CD4-positive, CD25-positive, alpha-beta regulatory T cell (primary cell): ENCODE data around the gene EXOC1. TPM values are rescaled to one million over a fixed set of nuclear protein-coding genes. Genes with fewer than 3 reads are reported as not detected.
"Not testable (repeated sequence)": the region's sequence is repeated elsewhere in the genome, so short reads cannot be mapped to it uniquely, and the experiment has no call there.

Source experiments
- ATAC-seq, 2 donors: fragments of 150-1000 bp; cut with Tn5 transposase; one replicate each; pipeline ENCODE4 v1.10.0; 2021; ENCODE audit warnings: low read depth in 2 of 2, moderate number of reproducible peaks in 2 of 2, moderate library complexity in 1 of 2
- DNase-seq, 3 donors: peaks; one replicate each; pipeline versions ENCODE4 v3.0.0 to v3.0.0-alpha.2; 2012 to 2022; ENCODE audit warnings: mixed read lengths in 1 of 3
- H3K27ac ChIP-seq: one replicate; pipeline ENCODE4 v1.7.0; 2013; ENCODE audit warnings: mild to moderate bottlenecking, low read length; ENCODE audit not compliant: insufficient read depth, poor library complexity, severe bottlenecking
- H3K27me3 ChIP-seq: one replicate; pipeline ENCODE4 v1.7.0; 2013; ENCODE audit warnings: low read length; ENCODE audit not compliant: control insufficient read depth, insufficient read depth
- H3K36me3 ChIP-seq: one replicate; pipeline ENCODE4 v1.7.0; 2013; ENCODE audit warnings: mild to moderate bottlenecking, low read length, moderate library complexity; ENCODE audit not compliant: control insufficient read depth, insufficient read depth
- H3K4me1 ChIP-seq: 2 replicates; pipeline ENCODE4 v1.7.0; 2013; ENCODE audit warnings: mild to moderate bottlenecking, low read length; ENCODE audit not compliant: insufficient read depth, control insufficient read depth, poor library complexity, severe bottlenecking
- H3K4me3 ChIP-seq: one replicate; pipeline ENCODE4 v1.7.0; 2013; ENCODE audit warnings: low read depth, mild to moderate bottlenecking, low read length, moderate library complexity
- H3K9me3 ChIP-seq, 2 experiments: 1 replicate in 1 of 2; 2 replicates in 1 of 2; pipeline ENCODE4 v1.7.0; 2013; ENCODE audit warnings: low read length in 2 of 2, mild to moderate bottlenecking in 1 of 2, moderate library complexity in 1 of 2; ENCODE audit not compliant: control insufficient read depth in 2 of 2
- H3K27ac Mint-ChIP-seq, 3 donors: one replicate each; pipeline ENCODE4 v1.8.0; 2020 to 2022; ENCODE audit warnings: mild to moderate bottlenecking in 3 of 3, mixed read lengths in 3 of 3, moderate library complexity in 2 of 3
- H3K27me3 Mint-ChIP-seq: one replicate; pipeline ENCODE4 v1.8.0; 2022; ENCODE audit warnings: mild to moderate bottlenecking, mixed read lengths
- H3K36me3 Mint-ChIP-seq: one replicate; pipeline ENCODE4 v1.8.0; 2020; ENCODE audit warnings: mixed read lengths
- H3K4me1 Mint-ChIP-seq, 4 donors: one replicate each; pipeline ENCODE4 v1.8.0; 2020 to 2022; ENCODE audit warnings: mixed read lengths in 4 of 4, mild to moderate bottlenecking in 1 of 4
- H3K4me3 Mint-ChIP-seq, 4 donors: one replicate each; pipeline ENCODE4 v1.8.0; 2020 to 2022; ENCODE audit warnings: mild to moderate bottlenecking in 4 of 4, mixed read lengths in 4 of 4, moderate library complexity in 3 of 4
- H3K9me3 Mint-ChIP-seq, 7 donors: one replicate each; pipeline ENCODE4 v1.8.0; 2020 to 2022; ENCODE audit warnings: mixed read lengths in 7 of 7, mild to moderate bottlenecking in 3 of 7, moderate library complexity in 2 of 7
- polyA plus RNA-seq, 4 donors: library from polyadenylated mRNA; unstranded; fragments of 300-500 nt; fragmentation: Illumina TruSeq; gene quantifications; one replicate each; pipeline ENCODE4 v1.2.3, GENCODE V29; 2021
- total RNA-seq: library from RNA; stranded (reverse); gene quantifications from one replicate; pipeline ENCODE4 v1.2.3, GENCODE V29; 2022

EXOC1 gene
- total and polyA plus RNA-seq, 5 donors from 2014 or later: 14.8 to 24.3 (median 17.1) TPM

DNA sequence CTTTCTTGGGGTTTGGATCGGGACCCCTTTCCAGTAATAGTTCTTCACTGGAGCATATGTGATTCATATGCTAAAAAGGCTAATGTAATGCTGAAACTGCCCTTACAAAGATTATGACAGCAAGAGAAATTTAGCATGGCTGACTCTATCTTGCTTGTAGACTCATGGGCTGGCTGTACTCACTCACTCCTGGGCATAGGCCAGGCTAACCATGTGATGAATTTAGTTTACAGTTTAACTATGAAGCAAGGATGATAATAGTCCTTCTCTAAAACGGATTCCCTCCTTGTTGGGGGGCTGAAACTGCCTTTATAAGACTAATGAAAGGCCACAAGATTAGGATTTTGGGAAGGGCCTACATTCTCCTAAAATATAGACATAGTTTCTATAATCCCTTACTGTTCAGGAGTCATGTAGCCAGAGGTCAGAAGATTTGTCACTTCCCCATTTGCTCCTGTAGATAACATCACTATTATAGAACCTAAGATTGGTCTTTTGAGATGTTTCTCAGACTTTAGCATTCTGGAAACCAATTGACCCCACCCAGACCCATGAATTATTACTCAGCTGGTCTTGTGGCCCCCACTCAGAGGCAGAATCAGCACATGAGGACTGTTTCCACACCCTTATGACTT lies 74.5 kb downstream of the EXOC1 start:
- DNase-seq: no peak
- Histone ChIP-seq H3K36me3 (no peaks in the 10 kb centered on the region), H3K4me1 (no peaks in the 10 kb centered on the region), H3K4me3 (no peak overlapping the region), H3K27ac (no peak overlapping the region), H3K9me3 (no peaks in the 10 kb centered on the region), H3K27me3 (no peaks in the 10 kb centered on the region)
- H3K27ac Mint-ChIP-seq: no peak overlapping the region
- H3K27me3 Mint-ChIP-seq: no peaks in the 10 kb centered on the region
- no peak for ATAC-seq
- peaks cover 0 to 5% (median 4%) of the 10 kb centered on the region in 4 donors for H3K4me1 Mint-ChIP-seq
- H3K36me3 Mint-ChIP-seq: no peaks in the 10 kb centered on the region
- no peak overlapping the region for H3K4me3 Mint-ChIP-seq
- peaks cover 0 to 11% (median 2%) of the 10 kb centered on the region in 7 donors for H3K9me3 Mint-ChIP-seq

DNA sequence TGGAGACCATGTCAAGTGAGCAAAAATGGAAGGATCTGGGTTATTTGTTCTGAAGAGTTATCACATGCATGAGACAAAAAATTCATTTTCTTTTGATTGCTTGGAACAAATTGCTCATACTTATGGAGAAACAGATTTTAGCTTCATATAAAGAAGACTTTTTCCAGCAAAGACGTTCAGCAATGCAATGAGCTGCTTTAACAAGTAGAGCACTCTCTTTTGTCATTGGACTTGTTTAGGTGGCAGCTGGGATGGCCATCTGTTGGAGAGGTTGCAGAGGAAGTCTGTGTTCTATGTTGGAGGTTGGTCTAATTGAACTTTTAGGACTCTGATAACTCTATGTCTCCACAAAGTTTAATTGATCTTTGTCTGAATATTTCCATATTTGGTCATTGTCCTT lies 75.4 kb downstream of the EXOC1 start:
- Mint-ChIP-seq H3K27ac (no peak overlapping the region), H3K27me3 (no peaks in the 10 kb centered on the region), H3K4me3 (no peak overlapping the region), H3K9me3 (peaks cover 0 to 11% (median 2%) of the 10 kb centered on the region in 7 donors), H3K36me3 (no peaks in the 10 kb centered on the region), H3K4me1 (peaks cover 0 to 5% (median 4%) of the 10 kb centered on the region in 4 donors)
- peaks cover 0 to 3% of the 10 kb centered on the region in 2 experiments for H3K9me3 ChIP-seq
- H3K4me1 ChIP-seq: no peaks in the 10 kb centered on the region
- DNase-seq (no peak), ATAC-seq (no peak)
- H3K27ac ChIP-seq: no peak overlapping the region
- H3K4me3 ChIP-seq: no peak overlapping the region
- no peaks in the 10 kb centered on the region for H3K27me3 ChIP-seq
- H3K36me3 ChIP-seq: no peaks in the 10 kb centered on the region

DNA sequence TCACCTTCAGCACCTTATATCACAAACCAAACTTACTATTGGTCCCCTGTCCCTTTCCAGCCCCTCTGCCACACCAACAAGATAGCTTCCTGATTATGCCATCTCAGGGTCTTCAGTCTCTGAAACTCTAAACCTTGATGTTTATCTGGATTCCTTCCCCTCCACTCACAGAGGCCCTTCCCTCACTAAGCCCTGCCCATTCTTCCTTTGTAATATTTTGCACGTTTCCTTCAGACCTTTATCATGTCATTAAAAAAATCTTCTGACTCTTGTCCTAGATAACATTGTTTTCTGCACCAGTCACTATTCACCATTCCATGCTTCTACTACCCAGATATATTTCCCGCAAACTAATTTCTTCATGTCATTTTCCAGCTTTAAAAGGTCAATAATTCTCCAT lies 77.6 kb downstream of the EXOC1 start:
- Mint-ChIP-seq H3K27me3 (no peaks in the 10 kb centered on the region), H3K4me3 (no peak overlapping the region), H3K36me3 (no peaks in the 10 kb centered on the region), H3K9me3 (peaks cover 0 to 28% (median 9%) of the 10 kb centered on the region in 7 donors), H3K27ac (no peak overlapping the region), H3K4me1 (peaks cover 0 to 5% (median 4%) of the 10 kb centered on the region in 4 donors)
- Histone ChIP-seq H3K4me1 (no peaks in the 10 kb centered on the region), H3K27ac (no peak overlapping the region), H3K9me3 (peaks cover 3% of the 10 kb centered on the region in 2 experiments), H3K4me3 (no peak overlapping the region), H3K36me3 (no peaks in the 10 kb centered on the region), H3K27me3 (no peaks in the 10 kb centered on the region)
- DNase-seq (no peak), ATAC-seq (no peak)

DNA sequence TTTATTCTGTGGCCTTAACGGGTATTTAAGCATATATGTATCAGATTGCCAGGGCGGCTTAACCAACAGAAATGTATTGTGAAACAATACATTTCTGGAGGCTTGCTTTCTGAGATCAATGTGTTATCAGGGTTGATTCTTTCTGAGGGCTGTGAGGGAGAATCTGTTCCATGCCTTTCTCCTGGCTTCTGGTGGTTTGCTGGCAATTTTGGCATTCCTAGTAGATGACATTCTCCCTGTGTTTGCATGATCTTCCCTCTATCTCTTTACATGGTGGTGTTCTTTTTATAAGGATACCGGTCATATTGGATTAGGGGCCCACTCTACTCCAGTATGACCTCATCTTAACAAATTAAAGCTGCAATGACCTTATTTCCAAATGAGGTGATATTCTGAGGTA lies 78.4 kb downstream of the EXOC1 start:
- Mint-ChIP-seq H3K36me3 (no peaks in the 10 kb centered on the region), H3K27ac (no peak overlapping the region), H3K27me3 (no peaks in the 10 kb centered on the region), H3K4me3 (no peak overlapping the region), H3K9me3 (peaks cover 0 to 35% (median 10%) of the 10 kb centered on the region in 7 donors), H3K4me1 (peaks cover 0 to 5% (median 4%) of the 10 kb centered on the region in 4 donors)
- ATAC-seq (no peak), DNase-seq (no peak)
- Histone ChIP-seq H3K4me1 (no peaks in the 10 kb centered on the region), H3K9me3 (peaks cover 3% of the 10 kb centered on the region in 2 experiments), H3K4me3 (no peak overlapping the region), H3K27ac (no peak overlapping the region), H3K36me3 (no peaks in the 10 kb centered on the region), H3K27me3 (no peaks in the 10 kb centered on the region)

DNA sequence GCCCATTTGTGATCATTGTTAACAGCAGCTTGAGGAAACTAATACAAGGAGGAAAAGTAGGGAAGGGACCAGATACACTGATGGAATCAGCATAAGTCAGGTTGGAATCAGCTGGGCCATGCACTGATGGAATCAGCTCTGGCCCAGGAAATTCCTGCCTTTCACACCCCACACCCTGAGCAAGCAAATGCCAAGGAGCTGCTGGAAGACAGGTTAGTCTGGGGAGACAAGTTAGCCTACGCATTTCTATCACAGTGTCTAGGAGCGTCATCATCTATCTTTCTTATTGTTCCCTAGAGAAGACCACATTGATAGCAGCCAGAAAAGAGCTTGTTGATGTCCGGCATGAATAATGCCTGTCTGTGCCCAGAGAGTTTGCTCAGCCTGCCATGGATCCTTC lies 79.1 kb downstream of the EXOC1 start:
- Mint-ChIP-seq H3K9me3 (peaks cover 0 to 39% (median 10%) of the 10 kb centered on the region in 7 donors), H3K27ac (no peak overlapping the region), H3K4me3 (peak overlapping the region in 1 of 4 donors; percentile 32), H3K4me1 (peaks cover 0 to 5% (median 4%) of the 10 kb centered on the region in 4 donors), H3K36me3 (peaks cover 1% of the 10 kb centered on the region), H3K27me3 (no peaks in the 10 kb centered on the region)
- ATAC-seq (no peak), DNase-seq (no peak)
- H3K4me1 ChIP-seq: no peaks in the 10 kb centered on the region
- no peaks in the 10 kb centered on the region for H3K27me3 ChIP-seq
- H3K27ac ChIP-seq: no peak overlapping the region
- H3K9me3 ChIP-seq: peaks cover 7 to 10% of the 10 kb centered on the region in 2 experiments
- no peaks in the 10 kb centered on the region for H3K36me3 ChIP-seq
- H3K4me3 ChIP-seq: no peak overlapping the region

DNA sequence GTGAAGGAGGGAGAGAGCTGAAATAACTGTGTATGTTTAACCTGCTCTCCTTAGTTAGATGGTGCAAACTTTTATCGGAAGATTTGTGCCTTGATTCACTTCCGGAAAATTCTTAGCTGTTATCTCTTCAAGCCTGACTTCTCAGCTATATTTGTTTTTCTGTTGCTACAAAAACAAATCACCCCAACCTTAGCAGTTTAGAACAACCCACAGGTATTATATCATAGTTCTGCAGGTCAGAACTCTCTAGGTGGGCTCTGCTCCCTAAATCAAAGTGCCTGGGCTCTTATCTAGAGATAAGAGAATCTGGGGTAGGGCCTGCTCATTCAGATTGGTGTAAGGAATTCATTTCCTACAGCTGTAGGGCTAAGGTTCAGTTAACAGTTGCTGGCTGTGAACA lies 80.2 kb downstream of the EXOC1 start:
- peaks cover 10% of the 10 kb centered on the region for H3K36me3 ChIP-seq
- H3K27me3 ChIP-seq: no peaks in the 10 kb centered on the region
- H3K9me3 ChIP-seq: peaks cover 15 to 21% of the 10 kb centered on the region in 2 experiments
- H3K9me3 Mint-ChIP-seq: peaks cover 6 to 43% (median 18%) of the 10 kb centered on the region in 7 donors
- no peaks in the 10 kb centered on the region for H3K27me3 Mint-ChIP-seq
- ATAC-seq (no peak), DNase-seq (no peak)
- no peak overlapping the region for H3K27ac Mint-ChIP-seq
- H3K4me3 ChIP-seq: no peak overlapping the region
- no peak overlapping the region for H3K4me3 Mint-ChIP-seq
- H3K4me1 Mint-ChIP-seq: peaks cover 0 to 5% (median 4%) of the 10 kb centered on the region in 4 donors
- H3K36me3 Mint-ChIP-seq: peaks cover 10% of the 10 kb centered on the region
- H3K4me1 ChIP-seq: no peaks in the 10 kb centered on the region
- H3K27ac ChIP-seq: no peak overlapping the region

DNA sequence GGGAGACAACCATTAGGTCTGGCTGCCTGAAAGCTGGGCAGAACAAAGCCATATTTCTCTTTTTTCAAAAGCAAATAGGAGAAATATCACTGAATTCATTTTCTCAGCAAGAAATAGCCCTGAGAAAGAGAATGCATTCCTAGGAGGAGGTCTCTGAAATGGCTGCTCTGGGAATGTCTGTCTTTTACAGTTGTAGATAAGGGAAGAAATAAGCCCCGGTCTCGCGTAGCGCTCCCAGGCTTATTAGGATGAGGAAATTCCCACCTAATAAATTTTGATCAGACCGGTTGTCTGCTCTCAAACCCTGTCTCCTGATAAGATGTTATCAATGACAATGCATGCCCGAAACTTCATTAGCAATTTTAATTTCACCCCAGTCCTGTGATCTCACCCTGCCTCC lies 82.5 kb downstream of the EXOC1 start:
- not testable (repeated sequence) for H3K27ac Mint-ChIP-seq, H3K4me3 ChIP-seq, H3K4me1 Mint-ChIP-seq, H3K27me3 Mint-ChIP-seq, ATAC-seq, H3K4me3 Mint-ChIP-seq, H3K4me1 ChIP-seq, DNase-seq, H3K27me3 ChIP-seq, H3K27ac ChIP-seq
- Mint-ChIP-seq H3K36me3 (peaks cover 26% of the 10 kb centered on the region), H3K9me3 (peaks cover 6 to 59% (median 30%) of the 10 kb centered on the region in 7 donors)
- peaks cover 29% of the 10 kb centered on the region for H3K36me3 ChIP-seq
- H3K9me3 ChIP-seq: peaks cover 25 to 37% of the 10 kb centered on the region in 2 experiments

DNA sequence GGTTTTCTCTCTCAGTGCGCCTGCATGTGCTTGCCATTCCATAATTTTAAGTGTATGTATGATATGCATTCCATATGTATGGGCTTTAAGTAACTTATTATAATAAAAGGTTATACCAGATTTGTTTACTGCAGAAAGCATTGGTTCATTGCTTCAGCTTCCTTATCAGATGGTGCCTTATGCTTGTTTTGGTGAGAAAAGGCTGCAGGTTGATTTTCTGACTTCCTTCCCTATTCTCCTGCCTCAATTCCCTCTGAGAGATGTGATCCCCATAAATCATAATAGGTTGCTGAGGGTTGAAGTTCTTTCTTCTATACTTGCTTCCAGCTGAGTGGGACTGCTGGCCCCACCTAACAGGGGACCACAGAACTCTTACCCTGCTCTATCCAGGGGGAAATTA lies 85.0 kb downstream of the EXOC1 start:
- Mint-ChIP-seq H3K27me3 (no peaks in the 10 kb centered on the region), H3K27ac (no peak overlapping the region), H3K36me3 (peaks cover 29% of the 10 kb centered on the region), H3K9me3 (peaks cover 6 to 59% (median 32%) of the 10 kb centered on the region in 7 donors), H3K4me3 (no peak overlapping the region), H3K4me1 (no peaks in the 10 kb centered on the region)
- no peaks in the 10 kb centered on the region for H3K27me3 ChIP-seq
- no peak for ATAC-seq
- H3K36me3 ChIP-seq: peaks cover 29% of the 10 kb centered on the region
- no peak overlapping the region for H3K4me3 ChIP-seq
- no peak for DNase-seq
- H3K9me3 ChIP-seq: peaks cover 34 to 40% of the 10 kb centered on the region in 2 experiments
- no peaks in the 10 kb centered on the region for H3K4me1 ChIP-seq
- H3K27ac ChIP-seq: no peak overlapping the region
